Measurements from ENCODE around the gene GPR143. TPM values are rescaled to one million over a fixed set of nuclear protein-coding genes. Genes with fewer than 3 reads are reported as not detected.

The GPR143 gene
- 0.15 and 1.7 TPM in 2 replicates for total RNA-seq

DNA sequence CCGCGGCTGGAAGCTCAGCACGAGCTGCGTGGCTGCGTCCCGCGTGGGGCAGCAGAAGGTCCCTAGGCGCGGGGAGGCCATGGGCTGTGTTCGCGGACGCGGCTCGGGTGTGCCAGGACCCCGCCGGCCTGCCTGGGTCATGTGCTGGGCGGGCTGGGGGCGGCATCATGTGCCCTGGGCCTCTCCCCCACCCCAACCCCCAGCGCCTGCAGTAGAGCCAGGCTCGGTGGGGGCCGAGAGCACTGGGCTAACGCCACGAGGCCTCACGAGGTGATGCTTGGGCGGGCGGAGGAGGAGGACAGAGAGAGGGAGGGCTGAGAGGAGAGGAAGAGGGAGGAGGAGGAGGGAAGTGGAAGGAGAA is at the start of gene GPR143:
Gene GPR143 (minus strand): TSS at position 111 of the 361 bp plus-strand sequence. CDS start 30 bp downstream, at position 81.

DNA sequence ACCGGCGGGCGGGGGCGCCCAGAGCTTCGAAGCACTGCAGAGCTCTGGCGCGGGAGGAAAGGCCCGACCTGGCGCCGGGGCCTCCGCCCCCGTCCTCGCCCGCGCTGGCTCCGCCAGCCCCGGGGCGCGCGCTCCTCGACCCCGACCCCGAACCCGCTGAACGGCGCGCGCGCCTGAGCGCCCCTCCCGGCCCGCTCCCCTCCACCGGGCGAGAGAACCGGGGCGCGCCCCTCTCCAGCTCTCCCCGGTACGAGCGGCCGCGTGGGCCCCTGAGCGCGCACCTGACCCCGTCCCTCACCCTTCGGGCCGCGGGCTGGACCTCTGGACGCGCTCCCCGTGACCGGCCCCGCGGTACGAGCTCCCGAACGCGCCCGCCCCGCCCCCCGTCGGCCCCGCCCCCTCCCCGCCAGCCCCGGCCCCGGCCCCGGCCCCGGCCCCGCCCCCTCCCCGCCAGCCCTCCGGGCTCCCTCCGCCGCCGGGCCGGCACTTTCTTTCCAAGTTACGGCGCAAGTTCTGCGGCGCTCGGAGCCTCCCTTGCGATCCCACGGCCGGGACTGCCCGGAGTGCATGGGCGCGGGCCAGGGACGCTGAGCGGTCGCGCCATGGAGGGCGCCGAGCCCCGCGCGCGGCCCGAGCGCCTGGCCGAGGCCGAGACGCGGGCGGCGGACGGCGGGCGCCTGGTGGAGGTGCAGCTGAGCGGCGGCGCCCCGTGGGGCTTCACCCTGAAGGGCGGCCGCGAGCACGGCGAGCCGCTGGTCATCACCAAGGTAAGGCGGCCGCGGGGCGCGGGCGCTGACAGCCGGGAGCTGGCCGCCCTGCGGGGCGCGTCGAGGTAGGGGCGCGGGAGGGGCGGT is 20.5 kb upstream of the GPR143 start, which contains the start of gene SHROOM2:
Gene SHROOM2 (plus strand): TSS at position 486 of the 854 bp plus-strand sequence. CDS start 117 bp downstream, at position 603.

Other genes starting within 250 kb of the GPR143 start
- gene SHROOM2, start 20.6 kb upstream of the GPR143 start, total RNA-seq: 10.3 and 13.3 TPM in 2 replicates
- gene CLDN34, start 201.5 kb upstream of the GPR143 start, total RNA-seq: not detected in 2 replicates

Measured in bronchus fibroblast of lung (primary cell).